Measurements from ENCODE around the gene CDH4.

Gene CDH4

GRCh38 chr20:61281286-61281795, 29.3 kb downstream of the CDH4 start:
- FAIRE-seq (no peak), DNase-seq (ENCODE audit: insufficient read length, low spot score) (no peak)
- no peak for TF ChIP-seq POLR2A (IDR thresholded peaks at IDR 0.05; ENCODE audit: low read depth, low read length)

- no peak for FAIRE-seq
- no peak for DNase-seq (ENCODE audit: insufficient read length, low spot score)
- TF ChIP-seq POLR2A (IDR thresholded peaks at IDR 0.05; ENCODE audit: low read depth, low read length) = no peak
Measured at GRCh38 chr20:61284752-61285151, 32.7 kb downstream of the CDH4 start.

- DNase-seq (ENCODE audit: insufficient read length, low spot score) (no peak), FAIRE-seq (no peak)
- TF ChIP-seq POLR2A (IDR thresholded peaks at IDR 0.05; ENCODE audit: low read depth, low read length) = no peak
Measured at GRCh38 chr20:61285152-61285645, 33.1 kb downstream of the CDH4 start.

GRCh38 chr20:61285691-61286090, 33.6 kb downstream of the CDH4 start:
- TF ChIP-seq POLR2A (IDR thresholded peaks at IDR 0.05; ENCODE audit: low read depth, low read length) = no peak
- FAIRE-seq = no peak

GRCh38 chr20:61287583-61288275, 35.7 kb downstream of the CDH4 start:
- no peak for TF ChIP-seq POLR2A (IDR thresholded peaks at IDR 0.05; ENCODE audit: low read depth, low read length)
- DNase-seq (ENCODE audit: insufficient read length, low spot score) (no peak), FAIRE-seq (no peak)

More at GRCh38 chr20:61285691-61286090, 33.6 kb downstream of the CDH4 start:
- DNase-seq (ENCODE audit: insufficient read length, low spot score) = no peak

- no peak for DNase-seq (ENCODE audit: insufficient read length, low spot score)
- FAIRE-seq = no peak
- no peak for TF ChIP-seq POLR2A (IDR thresholded peaks at IDR 0.05; ENCODE audit: low read depth, low read length)
Measured at GRCh38 chr20:61288331-61288784, 36.3 kb downstream of the CDH4 start.

GRCh38 chr20:61289166-61289565, 37.1 kb downstream of the CDH4 start:
- no peak for DNase-seq (ENCODE audit: insufficient read length, low spot score)
- no peak for TF ChIP-seq POLR2A (IDR thresholded peaks at IDR 0.05; ENCODE audit: low read depth, low read length)
- FAIRE-seq = no peak

GRCh38 chr20:61290721-61291120, 38.7 kb downstream of the CDH4 start:
- no peak for TF ChIP-seq POLR2A (IDR thresholded peaks at IDR 0.05; ENCODE audit: low read depth, low read length)
- FAIRE-seq = no peak
- DNase-seq (ENCODE audit: insufficient read length, low spot score) = no peak

- TF ChIP-seq POLR2A (IDR thresholded peaks at IDR 0.05; ENCODE audit: low read depth, low read length) = no peak
- no peak for FAIRE-seq
- no peak for DNase-seq (ENCODE audit: insufficient read length, low spot score)
Measured at GRCh38 chr20:61291166-61291829, 39.2 kb downstream of the CDH4 start.

GRCh38 chr20:61292391-61292790, 40.3 kb downstream of the CDH4 start:
- DNase-seq (ENCODE audit: insufficient read length, low spot score) = no peak
- TF ChIP-seq POLR2A (IDR thresholded peaks at IDR 0.05; ENCODE audit: low read depth, low read length) = no peak
- no peak for FAIRE-seq

- FAIRE-seq (no peak), DNase-seq (ENCODE audit: insufficient read length, low spot score) (no peak)
- no peak for TF ChIP-seq POLR2A (IDR thresholded peaks at IDR 0.05; ENCODE audit: low read depth, low read length)
Measured at GRCh38 chr20:61292821-61293612, 41.0 kb downstream of the CDH4 start.

GRCh38 chr20:61293951-61294350, 41.9 kb downstream of the CDH4 start:
- DNase-seq (ENCODE audit: insufficient read length, low spot score) (no peak), FAIRE-seq (no peak)
- TF ChIP-seq POLR2A (IDR thresholded peaks at IDR 0.05; ENCODE audit: low read depth, low read length) = no peak

GRCh38 chr20:61295249-61295648, 43.2 kb downstream of the CDH4 start:
- DNase-seq (ENCODE audit: insufficient read length, low spot score) (no peak), FAIRE-seq (no peak)
- no peak for TF ChIP-seq POLR2A (IDR thresholded peaks at IDR 0.05; ENCODE audit: low read depth, low read length)

All from H54 (cell line).